Cerebellar cortex (tissue), 1 donor: ENCODE measurements around the gene PLCB1.

Experiments
- DNase-seq: peaks from one replicate; pipeline ENCODE4 v3.0.0-alpha.2; 2015; ENCODE audit warnings: low spot score

The PLCB1 gene

DNA sequence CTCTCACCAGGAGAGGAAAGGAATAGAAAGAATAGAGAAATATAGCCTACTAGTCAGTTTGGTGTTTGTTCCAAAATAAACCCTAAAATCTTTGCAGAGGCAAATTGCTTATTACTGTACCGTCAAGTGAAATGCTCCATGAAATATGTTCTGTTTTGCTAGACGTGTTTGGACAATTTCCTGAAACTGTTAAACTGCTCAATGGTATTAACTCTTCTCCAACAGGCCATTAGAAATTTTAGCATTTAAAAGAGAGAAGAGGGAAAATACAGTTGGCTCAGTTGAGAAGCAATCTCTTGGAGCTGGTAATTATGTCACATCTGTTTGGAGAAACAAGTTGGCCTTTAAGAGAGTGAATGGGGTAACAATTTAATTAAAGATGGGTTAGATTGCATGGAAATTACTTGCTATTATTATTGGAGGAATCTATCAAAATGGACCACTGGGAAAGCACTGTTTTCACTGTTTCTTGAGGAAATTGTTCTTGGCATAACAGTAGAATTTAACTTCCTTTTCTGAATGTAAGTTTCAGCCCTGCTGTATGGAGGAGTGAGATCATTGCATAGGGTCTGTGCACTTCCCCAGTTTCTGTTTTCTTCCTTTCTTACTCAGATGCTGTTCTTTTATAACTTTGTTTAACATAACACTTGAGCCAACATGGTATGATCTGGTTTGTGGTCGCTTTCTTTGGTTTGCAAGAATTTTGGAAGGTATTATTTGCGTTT lies 373.6 kb downstream of the PLCB1 start:
- no peak for DNase-seq

DNA sequence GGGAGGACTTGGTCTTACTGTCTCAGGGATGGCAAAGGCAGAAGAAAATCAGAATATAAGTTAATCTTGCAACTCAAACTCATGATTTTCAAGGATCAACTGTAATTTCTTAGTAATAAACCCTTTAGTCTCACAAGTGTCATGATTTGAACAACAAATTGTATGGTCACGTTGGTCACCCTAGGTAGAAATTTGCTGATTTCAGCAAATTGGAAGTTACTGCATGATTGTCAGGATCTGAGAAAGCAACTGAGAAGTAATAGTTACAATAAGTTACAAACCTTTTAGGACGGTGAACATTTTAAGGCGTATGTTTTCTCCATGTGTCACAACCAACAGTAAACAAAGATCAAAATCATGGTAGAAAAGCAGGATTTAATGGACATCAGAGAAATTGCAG lies 375.2 kb downstream of the PLCB1 start:
- DNase-seq, result no peak

DNA sequence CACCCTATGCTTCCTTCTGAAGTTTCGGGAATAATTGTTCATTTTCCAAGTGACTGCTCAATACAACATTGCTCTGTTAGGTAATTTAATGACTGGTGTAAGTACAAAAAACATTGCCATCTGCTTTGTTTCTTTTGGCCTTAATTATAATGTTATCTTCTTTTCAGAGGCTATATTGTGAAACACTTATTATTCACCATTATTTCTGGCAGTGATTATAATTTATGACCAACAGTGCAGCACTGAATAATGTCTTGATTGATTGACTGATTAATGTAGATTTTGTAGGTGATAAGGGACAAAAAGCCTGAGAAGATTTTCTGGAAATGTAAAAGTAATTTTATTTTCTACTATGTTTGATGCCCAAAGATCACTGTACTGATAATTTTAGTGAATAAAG lies 377.7 kb downstream of the PLCB1 start:
- no peak for DNase-seq

- DNase-seq, result no peak
Observed at GRCh38 chr20:8510808-8511207, 378.7 kb downstream of the PLCB1 start.

DNA sequence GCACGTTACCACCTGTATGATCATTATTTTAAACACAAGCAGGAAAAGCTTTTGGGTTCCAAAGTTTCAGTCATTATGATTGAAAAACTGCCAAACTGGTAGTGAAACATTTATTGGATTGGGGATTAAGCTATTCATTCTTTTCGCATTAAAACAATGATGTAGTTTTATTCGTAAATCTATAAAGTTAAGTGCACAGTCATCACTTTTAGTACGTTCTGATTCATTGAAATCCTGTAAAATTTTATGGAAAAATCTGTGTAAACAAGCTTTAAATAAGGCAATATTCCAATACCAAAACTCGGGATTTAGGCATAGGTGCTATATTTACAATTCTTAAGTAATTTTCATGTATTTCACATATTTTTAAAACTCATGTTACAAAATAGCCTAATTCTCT lies 379.9 kb downstream of the PLCB1 start:
- no peak for DNase-seq

DNA sequence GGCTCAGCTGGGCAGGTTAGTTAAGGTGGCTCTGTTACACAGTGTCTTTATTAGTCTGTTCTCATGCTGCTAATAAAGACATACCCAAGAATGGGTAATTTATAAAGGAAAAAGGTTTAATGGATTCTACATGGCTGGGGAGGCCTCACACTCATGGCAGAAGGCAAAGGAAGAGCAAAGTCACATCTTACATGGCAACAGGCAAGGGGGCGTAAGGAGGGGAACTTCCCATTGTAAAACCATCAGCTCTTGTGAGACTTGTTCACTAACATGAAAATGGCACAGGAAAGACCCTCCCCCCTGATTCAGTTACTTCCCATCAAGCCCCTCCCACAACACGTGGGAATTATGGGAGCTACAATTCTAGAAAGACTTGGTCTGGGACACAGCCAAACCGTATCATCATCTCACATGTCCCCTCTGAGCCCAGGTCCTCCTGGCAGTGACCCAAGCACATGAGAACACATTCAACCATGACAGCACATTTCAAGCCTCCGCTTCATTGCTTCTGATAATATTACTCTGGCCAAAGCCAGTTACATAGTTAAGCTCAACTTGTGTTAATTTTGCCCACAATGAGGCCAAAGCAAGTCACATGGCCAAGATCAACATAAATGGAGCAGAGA lies 383.9 kb downstream of the PLCB1 start:
- no peak for DNase-seq

DNA sequence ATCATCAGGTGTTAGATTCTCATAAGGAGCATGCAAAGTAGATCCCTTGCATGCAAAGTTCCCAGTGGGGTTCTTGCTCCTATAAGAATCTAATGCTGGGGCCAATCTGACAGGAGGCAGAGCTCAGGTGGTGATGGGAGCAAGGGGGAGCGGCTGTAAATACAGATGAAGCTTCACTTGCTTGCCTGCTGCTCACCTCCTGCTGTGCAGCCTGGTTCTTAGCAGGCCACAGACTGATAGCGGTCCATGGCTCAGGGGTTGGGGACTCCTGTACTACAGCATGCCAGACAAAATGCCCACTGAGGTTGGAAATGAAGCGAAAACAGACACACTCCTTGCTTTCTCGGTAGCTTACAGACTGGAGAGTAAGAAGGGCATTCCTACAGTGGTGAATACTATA lies 386.8 kb downstream of the PLCB1 start:
- no peak for DNase-seq

DNA sequence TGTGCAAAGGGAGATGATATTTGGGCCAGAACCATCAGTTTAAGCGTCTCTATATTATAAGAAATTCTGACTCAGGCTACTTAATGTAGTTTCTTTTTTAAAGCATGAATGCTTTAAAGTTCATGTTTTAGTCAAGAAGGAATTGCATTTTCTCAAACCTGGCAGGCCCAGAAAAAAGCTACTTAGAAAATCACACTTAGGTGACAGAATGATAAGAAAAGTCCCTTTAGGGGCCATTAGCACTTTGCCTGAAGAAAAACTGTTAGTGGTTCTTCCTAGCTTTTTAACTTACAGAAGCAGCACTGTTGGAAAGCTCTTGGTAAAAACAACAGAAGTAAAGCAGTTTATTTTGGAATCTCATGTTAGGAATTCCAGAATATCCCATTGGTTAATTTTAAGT lies 387.8 kb downstream of the PLCB1 start:
- DNase-seq, result no peak

GRCh38 chr20:8522168-8522567 lies 390.1 kb downstream of the PLCB1 start:
- DNase-seq, result no peak

GRCh38 chr20:8523684-8524083 lies 391.6 kb downstream of the PLCB1 start:
- DNase-seq, result no peak

- no peak for DNase-seq
Observed at GRCh38 chr20:8524101-8525016, 392.3 kb downstream of the PLCB1 start.

- DNase-seq, result no peak
Observed at GRCh38 chr20:8525017-8525343, 392.9 kb downstream of the PLCB1 start.

DNA sequence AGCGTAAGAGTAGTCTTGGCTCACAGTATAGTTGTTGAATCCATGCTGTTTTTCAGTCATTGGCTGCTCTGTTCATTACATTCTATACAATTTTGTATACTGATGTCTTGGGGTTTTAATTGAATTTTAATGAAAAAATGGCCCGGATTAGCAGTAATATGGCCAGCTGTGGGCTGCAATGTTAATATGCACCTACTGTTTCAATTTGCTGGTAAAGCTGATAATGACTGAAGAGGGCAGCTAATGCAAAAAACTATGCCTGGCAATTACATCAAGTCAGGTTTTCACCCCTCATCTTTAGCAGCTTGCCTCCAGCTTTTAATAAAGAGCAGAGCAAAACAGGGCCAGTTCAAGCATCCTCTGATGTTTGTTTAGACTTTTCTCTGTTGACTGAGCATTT lies 394.5 kb downstream of the PLCB1 start:
- DNase-seq, result no peak

GRCh38 chr20:8527998-8528723 lies 396.1 kb downstream of the PLCB1 start:
- DNase-seq, result no peak

- no peak for DNase-seq
Observed at GRCh38 chr20:8530022-8530421, 398.0 kb downstream of the PLCB1 start.

- DNase-seq, result peak; percentile 35
Observed at GRCh38 chr20:8532169-8532568, 400.1 kb downstream of the PLCB1 start.

GRCh38 chr20:8534368-8535160 lies 402.5 kb downstream of the PLCB1 start:
- no peak for DNase-seq

DNA sequence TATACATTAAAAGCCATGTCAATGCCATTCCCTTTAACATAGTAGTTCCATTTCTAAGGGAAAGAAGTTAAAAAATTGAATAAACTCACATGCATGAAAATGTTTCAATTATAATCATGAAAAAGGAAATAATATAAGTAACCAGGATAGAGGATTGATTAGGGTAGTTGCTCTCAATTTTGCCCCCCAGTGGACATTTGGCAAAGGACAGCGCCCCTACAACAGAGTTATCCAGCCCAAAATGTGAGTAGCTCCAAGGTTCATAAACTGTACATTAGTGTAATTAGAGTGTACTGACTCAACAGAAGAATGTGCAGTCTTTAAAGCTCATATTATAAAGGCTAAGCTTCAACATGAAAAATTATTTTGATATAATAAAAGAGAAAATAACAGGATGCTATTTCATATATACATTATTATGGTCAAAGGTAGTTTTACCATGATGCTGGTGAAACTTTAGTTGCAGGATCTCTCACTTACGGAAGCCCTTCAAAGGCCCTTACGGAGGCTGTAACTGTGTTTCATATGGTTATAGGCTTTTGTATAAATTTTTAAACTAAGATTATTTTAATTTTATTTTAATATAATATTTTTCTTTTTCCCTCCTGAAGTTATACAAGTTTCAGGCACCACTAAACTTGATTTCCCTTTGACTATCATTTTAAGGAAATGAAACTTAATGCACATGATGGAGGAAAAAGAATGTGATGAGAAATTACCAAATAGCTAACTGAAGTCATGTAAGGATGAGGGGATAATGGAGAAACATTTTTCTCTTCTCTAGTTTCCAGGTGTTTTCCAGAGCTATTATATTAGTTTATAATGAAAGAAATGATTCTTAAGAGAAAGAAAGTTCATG lies 403.6 kb downstream of the PLCB1 start:
- no peak for DNase-seq

- no peak for DNase-seq
Observed at GRCh38 chr20:8536262-8536618, 404.2 kb downstream of the PLCB1 start.

DNA sequence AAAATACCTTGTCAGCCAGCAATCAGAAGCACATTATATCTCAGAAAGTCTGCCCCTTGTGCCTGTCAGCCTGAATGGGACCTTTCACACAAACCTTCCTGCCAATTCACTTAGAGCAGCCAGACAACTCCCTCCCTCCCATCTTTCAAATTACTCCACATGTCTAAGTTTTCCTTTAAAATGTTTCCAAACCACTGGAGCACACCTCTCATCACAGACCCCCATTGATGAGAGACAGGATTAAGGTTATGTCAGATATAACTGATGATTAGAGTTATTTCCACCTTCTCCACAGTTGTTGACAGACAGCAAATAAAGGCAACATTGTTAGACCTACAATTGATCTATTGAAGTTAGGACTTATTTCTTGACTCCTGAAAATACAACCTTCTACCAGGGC lies 408.4 kb downstream of the PLCB1 start:
- DNase-seq, result no peak

DNA sequence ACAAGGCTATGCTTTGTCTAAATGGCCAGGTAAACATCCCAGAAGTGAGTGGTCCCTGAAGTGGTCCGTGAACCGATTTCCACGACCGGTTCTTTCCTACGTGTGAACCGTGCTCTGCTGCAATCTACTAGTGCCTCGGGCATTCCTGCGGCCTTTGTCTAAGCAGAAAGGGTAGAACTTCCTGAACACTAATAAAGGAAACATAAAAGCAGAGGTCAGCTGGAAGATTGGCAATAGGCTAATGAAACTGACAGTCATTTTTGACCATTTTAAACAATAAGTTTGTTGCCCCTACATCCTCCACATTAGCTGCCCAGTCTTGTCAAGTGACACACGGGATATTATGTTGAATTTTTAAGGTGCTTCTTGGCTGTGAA lies 410.0 kb downstream of the PLCB1 start:
- no peak for DNase-seq
